Stomach (tissue), 9 donors: ENCODE results near the gene CELF4. TPM values are rescaled to one million over a fixed set of nuclear protein-coding genes. Genes with fewer than 3 reads are reported as not detected.

Experiments used
- DNase-seq, 2 donors: peaks; one replicate each; pipeline versions ENCODE4 v3.0.0 to v3.0.0-alpha.2; 2013 to 2019
- H3K27ac ChIP-seq, 5 donors: fragments of 200-600 bp in 4 of 5; sonication (generic) in 4 of 5; one replicate each; pipeline ENCODE4 v1.5.1; 2013 to 2019; ENCODE audit warnings: mild to moderate bottlenecking in 1 of 5, moderate library complexity in 1 of 5
- H3K27me3 ChIP-seq, 3 donors: fragments of 200-600 bp; sonication (generic); one replicate each; pipeline ENCODE4 v1.5.1; 2017 to 2019; ENCODE audit warnings: mixed run types in 1 of 3
- H3K36me3 ChIP-seq, 4 donors: fragments of 200-600 bp; sonication (generic); 1 replicate in 3 of 4; 2 replicates in 1 of 4; pipeline ENCODE4 v1.5.1; 2016 to 2019
- H3K4me1 ChIP-seq, 4 donors: fragments of 200-600 bp; sonication (generic); one replicate each; pipeline ENCODE4 v1.5.1; 2016 to 2019
- H3K4me3 ChIP-seq, 4 donors: fragments of 200-600 bp; sonication (generic) in 3 of 4; one replicate each; pipeline ENCODE4 v1.5.1; 2016 to 2019; ENCODE audit warnings: mild to moderate bottlenecking in 1 of 4
- H3K9me3 ChIP-seq, 4 donors: fragments of 200-600 bp; sonication (generic); one replicate each; pipeline ENCODE4 v1.5.1; 2016 to 2019
- CTCF ChIP-seq, 7 experiments: fragments of 450-650 bp in 4 of 7; fragments of 200-600 bp in 3 of 7; sonication (generic) in 3 of 7; IDR thresholded peaks; one replicate each; pipeline ENCODE4 v1.5.1; 2016 to 2019; ENCODE audit warnings: antibody characterized with exemption in 7 of 7, control low read depth in 2 of 7, mild to moderate bottlenecking in 1 of 7
- EP300 ChIP-seq: sonication (generic); formaldehyde crosslinking; IDR thresholded peaks from one replicate; pipeline ENCODE4 v1.6.1; 2017; ENCODE audit warnings: antibody characterized with exemption
- POLR2A ChIP-seq, 4 donors: fragments of 450-650 bp; IDR thresholded peaks; one replicate each; pipeline ENCODE4 v1.6.1; 2016; ENCODE audit warnings: antibody characterized with exemption in 4 of 4, control low read depth in 2 of 4, mild to moderate bottlenecking in 1 of 4, moderate library complexity in 1 of 4
- POLR2AphosphoS5 ChIP-seq, 3 donors: sonication (generic); formaldehyde crosslinking; IDR thresholded peaks; one replicate each; pipeline ENCODE4 v1.6.1; 2016; ENCODE audit warnings: antibody characterized with exemption in 3 of 3
- WGBS, 5 donors: extraction: QIAGEN DNeasy Blood & Tissue Kit in 3 of 5; methylation state at CpG; one replicate each; pipeline versions ENCODE4 v1.1.5 to v1.1.7; 2013 to 2018; 5-methylcytosine and 5-hydroxymethylcytosine counted together
- intact Hi-C: fragments of 100-400 bp; cut with DNase I; formaldehyde crosslinking; loops from one replicate; pipeline ENCODE4 v1.15.1; 2023; ENCODE audit warnings: low total_unique reads
- polyA plus RNA-seq, 3 donors: library from polyadenylated mRNA; stranded (reverse); fragments of 200-250 nt; gene quantifications; one replicate each; pipeline ENCODE4 v1.2.3, GENCODE V29; 2013
- total RNA-seq, 5 donors: library from RNA; depleted of rRNA; stranded (reverse); fragments of >200 nt; gene quantifications; one replicate each; pipeline versions ENCODE4 v1.1.0 to v1.2.3, GENCODE V29; 2014 to 2016
- donor health status: healthy with polysubstance abuse.
- donor health status: Bipolar disorder and iron deficiency.
- donor health status: healthy.

Gene CELF4
- total and polyA plus RNA-seq, 8 donors: 0.93 to 2.4 (median 1.8) TPM; not detected in 2

GRCh38 chr18:37375181-37375580 lies 190.4 kb downstream of the CELF4 start:
- DNase-seq: no peak
- 58 to 79% (median 62%) methylated on average over 7 of the region's 7 CpGs for WGBS, 5 donors
- Histone ChIP-seq H3K4me1 (no peaks in the 10 kb centered on the region), H3K36me3 (no peaks in the 10 kb centered on the region), H3K27me3 (peaks cover 0 to 54% (median 0%) of the 10 kb centered on the region in 3 donors), H3K27ac (no peak overlapping the region), H3K4me3 (no peak overlapping the region), H3K9me3 (no peaks in the 10 kb centered on the region)
- intact Hi-C loops: no loop called here
- TF ChIP-seq POLR2AphosphoS5 (IDR thresholded peaks at IDR 0.05) (no peak), POLR2A (IDR thresholded peaks at IDR 0.05) (no peak), CTCF (IDR thresholded peaks at IDR 0.05) (no peak), EP300 (no peak)

- no peak for DNase-seq
- H3K4me3 ChIP-seq: no peak overlapping the region
- H3K27me3 ChIP-seq: peaks cover 0 to 37% (median 4%) of the 10 kb centered on the region in 3 donors
- H3K27ac ChIP-seq: no peak overlapping the region
- no peaks in the 10 kb centered on the region for H3K36me3 ChIP-seq
- TF ChIP-seq EP300: no peak
- TF ChIP-seq POLR2AphosphoS5 (IDR thresholded peaks at IDR 0.05): no peak
- no peak for TF ChIP-seq POLR2A (IDR thresholded peaks at IDR 0.05)
- TF ChIP-seq CTCF (IDR thresholded peaks at IDR 0.05): no peak
- no peaks in the 10 kb centered on the region for H3K9me3 ChIP-seq
- intact Hi-C loops: no loop called here
- H3K4me1 ChIP-seq: peaks cover 0 to 9% (median 3%) of the 10 kb centered on the region in 4 donors
- 55 to 59% (median 56%) methylated on average over 10 of the region's 10 CpGs for WGBS, 5 donors
These were observed 197.3 kb downstream of the CELF4 start for GRCh38 chr18:37368110-37368954.

- H3K9me3 ChIP-seq: no peaks in the 10 kb centered on the region
- intact Hi-C loops: no loop called here
- H3K27ac ChIP-seq: no peak overlapping the region
- peak in 1 of 2 donors; percentile 77 for DNase-seq
- 51 to 57% (median 55%) methylated on average over 2 of the region's 2 CpGs for WGBS, 5 donors
- peaks cover 0 to 13% (median 3%) of the 10 kb centered on the region in 4 donors for H3K4me1 ChIP-seq
- no peak overlapping the region for H3K4me3 ChIP-seq
- peaks cover 0 to 68% (median 9%) of the 10 kb centered on the region in 3 donors for H3K27me3 ChIP-seq
- H3K36me3 ChIP-seq: no peaks in the 10 kb centered on the region
- TF ChIP-seq POLR2AphosphoS5 (IDR thresholded peaks at IDR 0.05): no peak
- TF ChIP-seq CTCF (IDR thresholded peaks at IDR 0.05): no peak
- TF ChIP-seq POLR2A (IDR thresholded peaks at IDR 0.05): no peak
- TF ChIP-seq EP300: no peak
These were observed 201.4 kb downstream of the CELF4 start for GRCh38 chr18:37364237-37364636.

GRCh38 chr18:37362158-37362890 lies 203.3 kb downstream of the CELF4 start:
- peaks cover 0 to 13% (median 3%) of the 10 kb centered on the region in 4 donors for H3K4me1 ChIP-seq
- DNase-seq: no peak
- H3K4me3 ChIP-seq: no peak overlapping the region
- intact Hi-C loops: no loop called here
- WGBS, 5 donors: 25 to 47% (median 26%) methylated on average over 19 to 21 of the region's 21 CpGs
- no peaks in the 10 kb centered on the region for H3K36me3 ChIP-seq
- TF ChIP-seq CTCF (IDR thresholded peaks at IDR 0.05): no peak
- TF ChIP-seq POLR2AphosphoS5 (IDR thresholded peaks at IDR 0.05): no peak
- no peak for TF ChIP-seq POLR2A (IDR thresholded peaks at IDR 0.05)
- TF ChIP-seq EP300: no peak
- no peaks in the 10 kb centered on the region for H3K9me3 ChIP-seq
- H3K27ac ChIP-seq: no peak overlapping the region
- peaks cover 0 to 49% (median 9%) of the 10 kb centered on the region in 3 donors for H3K27me3 ChIP-seq
